Breast epithelium (tissue), 4 donors: ENCODE data around the gene GEMIN8. TPM values are rescaled to one million over a fixed set of nuclear protein-coding genes. Genes with fewer than 3 reads are reported as not detected.

Experiments used
- DNase-seq, 2 donors: peaks; one replicate each; pipeline ENCODE4 v3.0.0-alpha.2; 2019; ENCODE audit warnings: low spot score in 2 of 2
- H3K27ac ChIP-seq, 2 donors: fragments of 200-600 bp; sonication (generic) in 1 of 2; one replicate each; pipeline ENCODE4 v1.5.1; 2016 to 2019; ENCODE audit warnings: mild to moderate bottlenecking in 1 of 2
- H3K27me3 ChIP-seq, 2 donors: fragments of 200-600 bp; sonication (generic) in 1 of 2; one replicate each; pipeline versions ENCODE4 v1.5.1 to v1.6.0; 2017 to 2019; ENCODE audit warnings: control low read depth in 1 of 2, mild to moderate bottlenecking in 1 of 2
- H3K36me3 ChIP-seq: fragments of 200-600 bp; one replicate; pipeline ENCODE4 v1.5.1; 2019
- H3K4me1 ChIP-seq, 2 donors: fragments of 200-600 bp; sonication (generic); one replicate each; pipeline ENCODE4 v1.5.1; 2016 to 2019; ENCODE audit warnings: control low read depth in 1 of 2
- H3K4me3 ChIP-seq, 3 donors: fragments of 200-600 bp; sonication (generic); 1 replicate in 2 of 3; 2 replicates in 1 of 3; pipeline ENCODE4 v1.5.1; 2016 to 2019; ENCODE audit warnings: mild to moderate bottlenecking in 3 of 3, moderate library complexity in 2 of 3
- H3K9me3 ChIP-seq, 2 donors: fragments of 200-600 bp; sonication (generic) in 1 of 2; one replicate each; pipeline ENCODE4 v1.5.1; 2016 to 2019; ENCODE audit warnings: control low read depth in 1 of 2
- CTCF ChIP-seq, 3 donors: fragments of 450-650 bp; IDR thresholded peaks; one replicate each; pipeline ENCODE4 v1.5.1; 2016 to 2017; ENCODE audit warnings: antibody characterized with exemption in 3 of 3, mild to moderate bottlenecking in 3 of 3, moderate library complexity in 3 of 3
- POLR2A ChIP-seq: fragments of 450-650 bp; IDR thresholded peaks from one replicate; pipeline ENCODE4 v1.6.1; 2016; ENCODE audit warnings: antibody characterized with exemption, mild to moderate bottlenecking, moderate library complexity
- POLR2AphosphoS5 ChIP-seq, 3 donors: sonication (generic); formaldehyde crosslinking; IDR thresholded peaks; one replicate each; pipeline ENCODE4 v1.6.1; 2017; ENCODE audit warnings: antibody characterized with exemption in 3 of 3
- intact Hi-C: fragments of 100-400 bp; cut with DNase I; formaldehyde crosslinking; loops from one replicate; pipeline ENCODE4 v1.15.1; 2023; ENCODE audit warnings: low total_unique reads
- total RNA-seq, 3 donors: library from RNA; depleted of rRNA; stranded (reverse); fragments of >200 nt; gene quantifications; one replicate each; pipeline ENCODE4 v1.1.0, GENCODE V29; 2016

Gene GEMIN8
- total RNA-seq: 10 to 100 TPM; 23.8 to 38.6 (median 26.9) TPM

GRCh38 chrX:14029425-14030173 lies at the start of gene GEMIN8:
Gene GEMIN8 (minus strand): TSS chrX:14029892. CDS start chrX:14021478, 8,414 bp downstream.
- peak within 1 kb of the TSS; percentile 53 to 87 (median 77) for H3K4me3 ChIP-seq
- intact Hi-C loops: loop anchor here (10.0 kb wide), 1 partner anchor 275 kb away; no protein-coding TSS in a partner anchor
- no peaks in the 10 kb centered on the region for H3K4me1 ChIP-seq
- no peaks in the 10 kb centered on the region for H3K36me3 ChIP-seq
- H3K27me3 ChIP-seq: peaks cover 0 to 9% of the 10 kb centered on the region in 2 donors
- no peak for TF ChIP-seq CTCF (IDR thresholded peaks at IDR 0.05)
- peak; percentile 64 to 82 (median 79) for TF ChIP-seq POLR2AphosphoS5 (IDR thresholded peaks at IDR 0.05)
- no peak for TF ChIP-seq POLR2A
- H3K9me3 ChIP-seq: no peaks in the 10 kb centered on the region
- DNase-seq: peak; percentile 72 to 83
- H3K27ac ChIP-seq: peak within 1 kb of the TSS; percentile 85 to 87

GRCh38 chrX:14076639-14077038 lies 46.9 kb upstream of the GEMIN8 start:
- no peaks in the 10 kb centered on the region for H3K4me1 ChIP-seq
- H3K36me3 ChIP-seq: no peaks in the 10 kb centered on the region
- TF ChIP-seq POLR2AphosphoS5 (IDR thresholded peaks at IDR 0.05) (no peak), CTCF (IDR thresholded peaks at IDR 0.05) (no peak), POLR2A (no peak)
- DNase-seq: no peak
- H3K27ac ChIP-seq: no peak overlapping the region
- intact Hi-C loops: no loop called here
- no peak overlapping the region for H3K4me3 ChIP-seq
- H3K27me3 ChIP-seq: peaks cover 0 to 48% of the 10 kb centered on the region in 2 donors
- no peaks in the 10 kb centered on the region for H3K9me3 ChIP-seq

GRCh38 chrX:14073556-14073955 lies 43.9 kb upstream of the GEMIN8 start:
- no peak overlapping the region for H3K27ac ChIP-seq
- no peak for DNase-seq
- H3K36me3 ChIP-seq: no peaks in the 10 kb centered on the region
- TF ChIP-seq CTCF (IDR thresholded peaks at IDR 0.05) (no peak), POLR2AphosphoS5 (IDR thresholded peaks at IDR 0.05) (no peak), POLR2A (no peak)
- H3K27me3 ChIP-seq: peaks cover 0 to 34% of the 10 kb centered on the region in 2 donors
- intact Hi-C loops: no loop called here
- H3K4me3 ChIP-seq: no peak overlapping the region
- no peaks in the 10 kb centered on the region for H3K9me3 ChIP-seq
- no peaks in the 10 kb centered on the region for H3K4me1 ChIP-seq

- Histone ChIP-seq H3K4me3 (no peak overlapping the region), H3K27me3 (peaks cover 0 to 32% of the 10 kb centered on the region in 2 donors), H3K36me3 (no peaks in the 10 kb centered on the region), H3K9me3 (no peaks in the 10 kb centered on the region), H3K4me1 (no peaks in the 10 kb centered on the region), H3K27ac (no peak overlapping the region)
- no peak for DNase-seq
- intact Hi-C loops: no loop called here
- no peak for TF ChIP-seq POLR2AphosphoS5 (IDR thresholded peaks at IDR 0.05)
- TF ChIP-seq CTCF (IDR thresholded peaks at IDR 0.05): no peak
- TF ChIP-seq POLR2A: no peak
Observed at GRCh38 chrX:14073071-14073470, 43.4 kb upstream of the GEMIN8 start.

GRCh38 chrX:14065800-14066199 lies 36.1 kb upstream of the GEMIN8 start:
- H3K4me3 ChIP-seq: no peak overlapping the region
- no peaks in the 10 kb centered on the region for H3K4me1 ChIP-seq
- DNase-seq: no peak
- no peak for TF ChIP-seq POLR2AphosphoS5 (IDR thresholded peaks at IDR 0.05)
- no peak for TF ChIP-seq POLR2A
- no peak for TF ChIP-seq CTCF (IDR thresholded peaks at IDR 0.05)
- no peaks in the 10 kb centered on the region for H3K36me3 ChIP-seq
- no peaks in the 10 kb centered on the region for H3K9me3 ChIP-seq
- H3K27me3 ChIP-seq: peaks cover 0 to 52% of the 10 kb centered on the region in 2 donors
- intact Hi-C loops: no loop called here
- H3K27ac ChIP-seq: no peak overlapping the region
